Measurements from ENCODE around the gene CEP43. TPM values are rescaled to one million over a fixed set of nuclear protein-coding genes. Genes with fewer than 3 reads are reported as not detected.

Gene CEP43
- total and polyA plus RNA-seq, 10 of the 15 experiments (the other 5 are each of a cell fraction or from before 2014, with no cell fraction given) = 7.7 to 49.9 (median 24.6) TPM

- RAD21 ChIA-PET (ENCODE audit: unreplicated experiment) = interaction anchor here (1.1 to 8.0 kb wide), 11 partner anchors 36 to 189 kb away, joined by 3 to 79 read pairs (median 9); partner anchors contain the start of gene CEP43
- FAIRE-seq = no peak
- Histone ChIP-seq H3K27ac (ENCODE audit: control insufficient read depth, insufficient read depth) (peak overlapping the region; percentile 96), H3K27me3 (replicated peaks in 1 of 2; ENCODE audit: control insufficient read depth in 2 of 2, insufficient read depth in 2 of 2, low read length in 1 of 2) (no peaks in the 10 kb centered on the region), H3K79me2 (ENCODE audit: control insufficient read depth, insufficient read depth, low read length) (peaks cover 70% of the 10 kb centered on the region), H3K36me3 (ENCODE audit: control insufficient read depth in 2 of 2, insufficient read depth in 2 of 2, low read length in 1 of 2) (peaks cover 9 to 11% of the 10 kb centered on the region in 2 experiments), H3K9me3 (replicated peaks; ENCODE audit: control insufficient read depth, insufficient read depth, low read length) (no peaks in the 10 kb centered on the region), H3K4me2 (ENCODE audit: control insufficient read depth, insufficient read depth) (peak overlapping the region; percentile 99), H2AFZ (ENCODE audit: control insufficient read depth, low read depth, low read length) (no peak overlapping the region), H3K4me3 (peak overlapping the region; percentile 94), H4K20me1 (ENCODE audit: control insufficient read depth, insufficient read depth) (no peaks in the 10 kb centered on the region), H3K4me1 (ENCODE audit: control insufficient read depth, insufficient read depth, low read length) (peaks cover 44% of the 10 kb centered on the region), H3K9ac (ENCODE audit: control insufficient read depth, insufficient read depth, low read length) (peak overlapping the region; percentile 66)
- intact Hi-C loops (cut with micrococcal nuclease; ENCODE audit: unreplicated experiment) = loop anchor here (10.0 kb wide), 1 partner anchor 173 kb away; the partner anchor contains the start of gene CCR6
- WGBS (ENCODE audit: insufficient coverage, insufficient replicate concordance, low lambda C conversion rate, missing lambda C conversion rate) = 78% methylated on average over 12 of the region's 12 CpGs
- POLR2A ChIA-PET = interaction anchor here (0.5 kb wide), 1 partner anchor 187 kb away, joined by 7 read pairs; no protein-coding TSS in a partner anchor
- SMC1A ChIA-PET (ENCODE audit: uncharacterized antibody, unreplicated experiment) = interaction anchor here (0.8 to 6.3 kb wide), 13 partner anchors 15 to 189 kb away, joined by 3 to 85 read pairs (median 8); partner anchors contain the start of genes CCR6 and CEP43
- CTCF ChIA-PET = interaction anchor here (0.6 to 10.8 kb wide), 14 partner anchors 8 to 190 kb away, joined by 3 to 139 read pairs (median 6); partner anchors contain the start of genes CCR6 and CEP43
- in situ Hi-C loops (cut with MboI) = no loop called here
- no peak for ATAC-seq
- TF ChIP-seq ATF7 (IDR thresholded peaks at IDR 0.05; ENCODE audit: low read depth) (no peak), CEBPZ (IDR thresholded peaks at IDR 0.05; ENCODE audit: low read depth, low read length) (no peak), JUNB (IDR thresholded peaks at IDR 0.05) (no peak), MAX (IDR thresholded peaks at IDR 0.05; ENCODE audit: low read depth, low read length) (0 out of 2 replicates have a peak, but pooled peaks have one; percentile 47), RCOR1 (conservative IDR thresholded peaks at IDR 0.05; ENCODE audit: low read depth, low read length) (no peak), POLR2A (IDR thresholded peaks at IDR 0.05; ENCODE audit: low read depth, low read length) (peak; percentile 23; the same call in 1 of the 2 replicates), KAT2A (conservative IDR thresholded peaks at IDR 0.05; ENCODE audit: control insufficient read depth, low read depth, low read length) (no peak), FOS (IDR thresholded peaks at IDR 0.05; ENCODE audit: borderline replicate concordance, extremely low read depth, insufficient read length) (no peak), RAD51 (IDR thresholded peaks at IDR 0.05) (no peak), IKZF1 (conservative IDR thresholded peaks at IDR 0.05) (0 out of 2 replicates have a peak, but pooled peaks have one; percentile 23), MEF2A (IDR thresholded peaks at IDR 0.05; ENCODE audit: insufficient read depth, low read depth, low read length) (no peak), RUNX3 (IDR thresholded peaks at IDR 0.05; ENCODE audit: low read length) (no peak), IKZF2 (IDR thresholded peaks at IDR 0.05) (no peak), MXI1 (IDR thresholded peaks at IDR 0.05; ENCODE audit: low read depth, low read length) (peak; percentile 32; the same call in 1 of the 2 replicates), ZNF207 (IDR thresholded peaks at IDR 0.05; ENCODE audit: borderline replicate concordance) (no peak), NR2F1 (conservative IDR thresholded peaks at IDR 0.05) (0 out of 2 replicates have a peak, but pooled peaks have one; percentile 28), BHLHE40 (IDR thresholded peaks at IDR 0.05; ENCODE audit: borderline replicate concordance in 1 of 2, low read depth in 2 of 2, low read length in 1 of 2) (peak; percentile 73 to 89; a peak in 3 of 4 replicates), BRCA1 (IDR thresholded peaks at IDR 0.05; ENCODE audit: low read depth, low read length) (no peak), IRF5 (IDR thresholded peaks at IDR 0.05; ENCODE audit: borderline replicate concordance) (no peak), DPF2 (IDR thresholded peaks at IDR 0.05) (no peak), TCF7 (IDR thresholded peaks at IDR 0.05; ENCODE audit: borderline replicate concordance) (no peak)
- no peak for DNase-seq (ENCODE audit: low read depth, low spot score)
- no TSS peak for BruUV-seq (replicated peaks)
These were observed 47.1 kb upstream of the CEP43 start for GRCh38 chr6:166952121-166952520.
